Suppressor macrophage (primary cell): Measurements from ENCODE around the gene TCL1A.
"Not testable (repeated sequence)": the region's sequence is repeated elsewhere in the genome, so short reads cannot be mapped to it uniquely, and the experiment has no call there.

Experiments used
- DNase-seq, 4 experiments: peaks; one replicate each; pipeline ENCODE4 v3.0.0-alpha.2; 2020 to 2022
- total RNA-seq, 17 experiments: gene quantifications; one replicate each; lab custom pipeline; 2026; ENCODE audit warnings: mixed read lengths in 6 of 17, inconsistent platforms in 3 of 17; lab: John Stamatoyannopoulos, UW

TCL1A gene, protein sequence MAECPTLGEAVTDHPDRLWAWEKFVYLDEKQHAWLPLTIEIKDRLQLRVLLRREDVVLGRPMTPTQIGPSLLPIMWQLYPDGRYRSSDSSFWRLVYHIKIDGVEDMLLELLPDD
- total RNA-seq: 0 to 0.88 (median 0) reads per million in 17 experiments

DNA sequence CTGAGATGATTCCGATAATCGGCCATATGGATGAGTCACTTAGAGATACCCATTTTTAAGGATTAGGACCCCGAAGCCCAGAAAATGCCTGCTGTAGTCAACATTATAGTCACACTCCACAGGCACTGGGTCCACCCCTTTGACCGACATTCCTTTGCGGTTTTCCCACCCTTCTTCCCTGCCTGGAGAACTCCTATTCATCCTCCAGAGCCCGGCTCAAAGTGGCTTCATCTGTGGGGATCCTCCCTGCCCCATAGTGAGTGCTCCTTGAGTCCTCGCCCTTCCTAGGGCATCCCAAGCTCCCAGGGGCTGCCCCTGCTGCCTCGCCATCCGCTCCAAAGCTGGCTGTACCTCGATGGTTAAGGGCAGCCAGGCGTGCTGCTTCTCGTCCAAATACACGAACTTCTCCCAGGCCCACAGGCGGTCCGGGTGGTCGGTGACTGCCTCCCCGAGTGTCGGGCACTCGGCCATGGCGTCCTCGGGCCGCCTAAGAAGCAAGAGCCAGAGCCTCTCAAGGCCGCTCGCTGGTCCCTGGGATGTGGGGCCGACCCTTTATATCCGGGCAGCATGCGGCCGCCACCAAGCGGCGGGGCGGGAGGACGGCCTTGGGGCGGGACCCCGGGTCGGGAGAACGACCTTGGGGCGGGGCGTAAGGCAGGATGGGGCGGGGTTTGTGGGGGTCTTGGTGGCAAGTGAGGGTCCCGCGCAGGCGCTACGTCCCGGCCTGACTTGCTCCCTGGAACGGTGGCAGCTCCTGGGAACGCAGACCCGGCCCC, at the start of gene TCL1A:
TSS of gene TCL1A (minus strand) at position 530 of the 776 bp plus-strand sequence. CDS start at position 471, 59 bp downstream.
- DNase-seq: no peak

DNA sequence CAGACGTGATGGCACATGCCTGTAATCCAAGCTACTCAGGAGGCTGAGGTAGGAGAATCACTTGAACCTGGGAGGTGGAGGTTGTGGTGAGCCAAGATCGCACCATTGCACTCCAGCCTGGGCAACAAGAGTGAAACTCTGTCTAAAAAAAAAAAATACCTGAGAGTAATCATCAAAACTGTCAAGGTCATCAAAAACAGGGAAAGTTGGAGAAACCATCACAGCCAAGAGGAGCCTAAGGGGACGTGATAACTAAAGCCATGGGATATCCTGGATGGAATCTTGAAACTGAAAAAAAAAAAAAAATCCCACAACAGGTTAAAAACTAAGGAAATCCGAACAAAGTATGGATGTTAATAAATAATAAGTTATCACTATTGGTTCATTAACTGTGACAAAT, 49.1 kb upstream of the TCL1A start:
- not testable (repeated sequence) for DNase-seq

- DNase-seq: no peak
Measured at GRCh38 chr14:95761436-95761835, 47.5 kb upstream of the TCL1A start.

- DNase-seq: no peak
Measured at GRCh38 chr14:95760596-95760995, 46.7 kb upstream of the TCL1A start.

GRCh38 chr14:95759941-95760340, 46.0 kb upstream of the TCL1A start:
- peak in 1 of 4 experiments; percentile 2 for DNase-seq

DNA sequence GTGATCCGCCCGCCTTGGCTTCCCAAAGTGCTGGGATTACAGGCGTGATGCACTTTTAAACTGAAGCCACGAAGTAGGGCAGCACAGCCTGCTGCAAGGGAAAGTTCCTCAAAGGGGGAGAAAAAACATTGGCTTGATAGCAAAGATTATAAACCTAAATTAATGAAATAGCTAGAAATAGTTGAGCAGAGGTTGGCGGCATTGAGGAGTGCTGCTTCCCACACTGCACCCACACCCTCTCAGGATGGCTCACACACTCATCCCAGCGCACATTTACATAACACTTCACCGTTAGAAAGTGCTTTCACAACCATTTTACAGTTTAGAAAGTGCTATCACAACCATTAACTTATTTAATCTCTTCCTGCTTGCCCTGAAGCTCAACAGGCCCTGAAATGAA, 44.4 kb upstream of the TCL1A start:
- no peak for DNase-seq

GRCh38 chr14:95756751-95757150, 42.8 kb upstream of the TCL1A start:
- DNase-seq: no peak

DNA sequence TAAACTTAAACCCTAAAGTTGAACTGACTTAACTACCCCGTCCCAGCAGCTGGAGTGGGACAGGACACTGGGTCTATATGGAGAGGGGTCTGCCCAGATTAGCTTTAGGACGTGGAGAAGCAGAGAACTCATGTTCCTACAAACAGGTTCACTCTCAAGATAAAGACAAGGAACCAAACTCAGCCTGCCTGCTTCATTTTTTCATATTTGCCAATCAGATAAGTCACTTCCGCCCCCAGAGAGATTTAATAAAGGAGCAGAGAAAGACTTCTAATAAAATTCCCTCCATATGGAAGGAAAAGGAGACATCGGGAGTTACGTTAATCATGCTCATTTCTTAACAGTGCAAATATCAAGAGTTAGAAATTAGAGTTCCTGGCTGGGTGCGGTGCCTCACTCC, 42.2 kb upstream of the TCL1A start:
- no peak for DNase-seq

- no peak for DNase-seq
Measured at GRCh38 chr14:95741781-95742180, 27.9 kb upstream of the TCL1A start.

- DNase-seq: no peak
Measured at GRCh38 chr14:95741038-95741490, 27.1 kb upstream of the TCL1A start.

DNA sequence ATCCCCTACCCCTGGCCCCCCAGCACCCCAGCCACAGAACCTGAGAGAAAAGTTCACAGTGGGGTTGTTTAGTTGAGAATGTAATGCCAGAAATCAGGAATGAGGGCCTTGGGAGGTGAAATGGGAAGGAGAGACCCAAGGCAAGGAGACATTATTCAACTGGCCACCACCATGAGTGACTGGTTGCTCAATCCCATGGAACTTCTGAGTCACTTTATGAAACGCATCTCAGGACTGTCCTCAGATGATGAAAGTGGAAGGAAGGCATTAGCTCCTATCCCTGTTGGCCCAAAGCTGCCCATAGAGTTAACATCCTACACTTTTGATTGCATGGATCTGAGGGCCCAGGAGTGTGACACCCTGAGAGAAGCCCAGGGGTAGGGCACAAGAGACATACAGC, 25.4 kb upstream of the TCL1A start:
- no peak for DNase-seq

DNA sequence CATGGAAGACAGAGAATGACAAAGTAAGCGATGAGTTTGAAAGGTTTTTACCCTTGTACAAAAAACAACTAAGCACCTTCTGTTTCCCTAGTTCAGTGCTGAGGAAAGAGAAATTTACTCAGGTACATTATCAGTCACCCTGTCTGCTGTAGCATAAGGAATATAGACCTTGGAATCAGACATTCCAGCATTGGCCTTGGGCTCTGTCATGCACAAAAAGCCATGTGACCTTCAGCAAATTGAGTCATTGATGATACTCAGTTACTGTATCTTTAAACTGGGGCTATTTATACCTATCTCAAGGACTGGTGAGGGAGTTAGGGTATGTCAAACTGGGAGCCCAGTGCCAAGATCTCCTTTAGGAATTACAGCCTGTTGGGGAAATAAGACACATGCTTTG, 19.3 kb upstream of the TCL1A start:
- DNase-seq: no peak

DNA sequence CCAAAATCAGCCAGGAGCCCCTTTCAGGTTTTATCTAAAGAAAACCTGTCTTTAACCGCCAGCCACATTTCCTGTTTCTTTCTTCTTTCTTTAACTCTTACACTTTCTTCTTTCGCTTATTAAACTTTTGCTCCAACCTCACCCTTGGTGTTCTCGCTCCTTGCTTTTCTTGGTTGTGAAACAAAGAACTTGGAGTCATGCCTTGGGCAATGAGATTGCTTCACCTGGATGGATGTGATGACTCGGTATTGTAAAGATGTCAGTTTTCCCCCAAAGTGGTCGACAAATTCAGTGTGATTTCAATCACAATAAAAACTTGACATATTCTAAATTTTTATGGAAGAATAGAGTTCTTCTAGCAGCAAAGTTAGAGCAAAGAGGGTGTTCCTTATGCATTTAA, 16.2 kb upstream of the TCL1A start:
- no peak for DNase-seq

- not testable (repeated sequence) for DNase-seq
Measured at GRCh38 chr14:95729402-95730028, 15.6 kb upstream of the TCL1A start.

DNA sequence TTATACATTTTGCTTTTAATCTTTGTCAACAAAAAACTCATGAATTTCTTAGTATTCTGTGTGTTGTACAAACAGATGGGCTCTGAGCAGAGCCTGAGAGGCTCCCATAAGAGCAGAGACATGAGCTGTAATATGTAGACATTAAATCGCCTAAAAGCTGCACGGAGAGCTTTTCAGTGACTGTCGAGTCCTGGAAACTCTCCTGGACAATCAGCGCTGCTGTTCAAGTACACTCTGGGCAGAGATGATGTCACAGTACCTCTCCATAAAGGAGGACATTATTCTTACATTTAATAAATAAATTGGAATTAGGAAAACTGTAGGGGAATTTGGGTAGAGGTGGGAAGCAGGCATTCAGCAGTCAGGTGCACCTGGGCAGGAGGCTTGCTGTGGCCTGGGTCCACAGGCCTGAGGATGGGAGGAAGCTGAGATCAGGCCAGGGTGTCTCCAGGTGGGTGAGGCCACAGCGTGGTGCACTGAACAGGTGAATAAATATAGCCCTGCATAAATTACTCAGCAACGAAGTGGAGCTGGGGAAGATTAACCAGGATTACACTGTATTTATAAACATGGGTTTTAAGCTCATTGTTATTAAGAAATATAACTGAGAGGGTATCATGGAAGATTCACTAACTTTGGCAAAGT, 13.3 kb upstream of the TCL1A start:
- DNase-seq: no peak

DNA sequence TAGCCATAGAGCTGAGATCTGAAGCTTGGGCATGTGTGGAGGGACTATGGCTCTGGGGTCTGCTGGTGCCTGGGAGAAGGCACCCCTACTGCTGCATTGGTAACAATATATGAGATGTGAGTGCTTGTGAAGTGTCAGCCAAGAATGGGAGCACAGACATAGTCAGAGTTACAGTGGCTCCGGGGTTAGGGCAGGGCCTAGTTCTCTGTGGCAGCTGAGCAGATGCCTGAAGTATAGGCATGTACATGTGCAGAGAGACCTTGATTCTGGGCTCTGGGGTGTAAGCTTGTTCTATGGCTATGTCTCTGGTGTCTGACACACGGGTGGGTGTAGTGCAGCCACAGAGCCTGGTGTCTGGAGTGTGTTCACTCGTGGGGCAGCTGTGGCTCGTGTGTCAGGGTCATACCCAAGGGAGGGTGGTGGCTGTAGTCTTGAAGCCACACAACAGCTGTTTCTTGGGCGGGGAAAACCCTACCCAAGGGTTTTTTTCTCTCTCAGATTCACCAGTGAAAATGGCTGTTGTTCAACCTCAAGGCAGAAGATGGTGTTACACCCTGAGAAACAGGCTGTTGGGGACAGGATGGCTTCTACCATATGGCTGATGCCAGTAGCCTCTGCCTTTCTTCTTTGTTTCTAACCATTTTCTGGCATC, 11.9 kb upstream of the TCL1A start:
- DNase-seq: no peak

DNA sequence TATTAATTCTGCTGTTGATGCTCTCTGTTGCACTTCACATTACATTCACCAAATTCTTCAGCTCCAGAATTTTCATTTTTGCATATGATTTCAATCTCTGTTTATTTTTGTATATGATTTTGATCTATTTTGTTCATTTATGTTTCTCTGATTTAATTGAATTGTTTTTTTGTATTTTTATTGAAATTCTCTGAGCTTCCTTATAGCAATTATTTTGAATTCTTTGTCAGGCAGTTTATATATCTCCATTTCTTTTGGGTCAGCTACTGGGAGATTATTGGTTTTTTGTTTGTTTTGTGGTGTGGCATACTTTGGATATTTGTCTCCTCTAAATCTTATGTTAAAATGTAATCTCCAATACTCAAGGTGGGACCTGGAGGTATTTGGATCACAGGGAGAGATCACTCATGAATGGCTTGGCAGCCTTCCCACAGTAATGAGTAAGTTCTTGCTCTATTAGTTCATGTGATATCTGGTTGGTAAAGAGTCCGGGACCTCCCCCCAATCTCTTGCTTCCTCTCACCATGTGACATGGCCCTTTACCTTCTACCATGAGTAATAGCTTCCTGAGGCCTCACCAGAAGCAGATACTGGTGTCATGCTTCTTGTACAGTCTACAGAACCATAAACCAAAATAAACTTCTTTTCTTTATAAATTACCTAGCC, 8.7 kb upstream of the TCL1A start:
- DNase-seq: no peak

GRCh38 chr14:95712398-95712797, 1.5 kb downstream of the TCL1A start:
- DNase-seq: no peak

DNA sequence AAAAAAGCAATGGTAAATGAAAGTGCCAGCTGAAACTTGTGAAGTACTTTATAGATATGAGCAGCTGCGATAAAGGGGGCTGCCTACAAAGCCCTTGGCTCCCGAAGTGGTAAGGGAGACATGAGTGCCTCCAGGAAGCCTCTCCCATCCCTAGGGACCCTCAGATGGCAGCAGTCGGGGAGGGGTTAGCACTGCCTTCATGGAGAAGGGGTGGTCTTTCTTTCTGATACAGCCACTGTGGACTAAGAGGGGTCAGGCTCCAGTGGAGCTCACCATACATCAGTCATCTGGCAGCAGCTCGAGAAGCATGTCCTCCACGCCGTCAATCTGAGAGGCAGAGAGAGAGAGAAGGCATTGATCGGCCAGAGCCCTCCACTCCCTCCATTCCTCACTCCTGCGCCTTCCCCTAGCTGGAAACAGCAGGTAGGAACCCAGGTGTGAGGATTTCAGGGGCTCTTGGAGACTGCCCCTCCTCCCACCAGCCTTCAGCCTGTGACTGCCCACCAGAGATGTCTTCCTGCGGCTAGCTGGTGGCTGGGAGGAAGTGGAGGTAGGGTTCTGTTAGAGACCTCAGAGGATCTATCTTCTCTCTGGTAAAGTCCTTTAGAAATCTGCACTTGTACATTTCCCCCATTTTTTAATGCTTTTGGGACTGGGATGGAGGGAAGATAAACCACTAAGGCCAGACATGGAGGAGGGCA, 2.3 kb downstream of the TCL1A start:
- DNase-seq: no peak

DNA sequence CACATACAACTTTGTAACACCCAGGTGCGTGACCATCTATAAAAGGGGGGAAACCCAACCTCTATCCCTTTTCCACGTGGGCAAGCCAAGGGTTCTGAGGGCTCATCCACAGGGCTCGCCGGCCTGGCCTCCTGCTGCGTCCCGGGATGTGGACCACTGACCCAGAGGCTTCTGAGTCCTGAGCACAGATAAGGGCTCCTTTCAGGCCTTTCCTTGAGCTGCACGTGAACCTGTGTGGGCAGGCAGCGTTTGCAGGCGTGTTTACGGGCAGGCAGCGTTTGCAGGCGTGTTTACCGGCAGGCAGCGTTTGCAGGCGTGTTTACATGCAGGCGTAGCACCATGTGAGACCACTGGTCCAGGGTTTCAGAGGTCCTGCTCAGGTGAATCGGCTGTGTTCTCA, 3.8 kb downstream of the TCL1A start:
- DNase-seq: no peak

GRCh38 chr14:95707327-95707726, 6.6 kb downstream of the TCL1A start:
- no peak for DNase-seq

GRCh38 chr14:95705518-95705917, 8.4 kb downstream of the TCL1A start:
- DNase-seq: no peak
